ENCODE data around the gene EWSR1.

GRCh38 chr22:29226351-29226981 lies 41.6 kb upstream of the EWSR1 start:
- TF ChIP-seq TAF1 (IDR thresholded peaks at IDR 0.05; ENCODE audit: low read depth) (no peak), CEBPB (IDR thresholded peaks at IDR 0.05) (no peak), EP300 (IDR thresholded peaks at IDR 0.05; ENCODE audit: borderline replicate concordance) (no peak), CREB1 (IDR thresholded peaks at IDR 0.05; ENCODE audit: low read depth) (no peak), MAX (IDR thresholded peaks at IDR 0.05) (no peak), USF1 (IDR thresholded peaks at IDR 0.05) (no peak), ZBTB7A (IDR thresholded peaks at IDR 0.05; ENCODE audit: low read depth) (no peak), RAD21 (IDR thresholded peaks at IDR 0.05; ENCODE audit: low read depth) (no peak), EGR1 (IDR thresholded peaks at IDR 0.05) (no peak), NFIC (IDR thresholded peaks at IDR 0.05) (no peak)
- TF ChIP-seq, protein P1, sequence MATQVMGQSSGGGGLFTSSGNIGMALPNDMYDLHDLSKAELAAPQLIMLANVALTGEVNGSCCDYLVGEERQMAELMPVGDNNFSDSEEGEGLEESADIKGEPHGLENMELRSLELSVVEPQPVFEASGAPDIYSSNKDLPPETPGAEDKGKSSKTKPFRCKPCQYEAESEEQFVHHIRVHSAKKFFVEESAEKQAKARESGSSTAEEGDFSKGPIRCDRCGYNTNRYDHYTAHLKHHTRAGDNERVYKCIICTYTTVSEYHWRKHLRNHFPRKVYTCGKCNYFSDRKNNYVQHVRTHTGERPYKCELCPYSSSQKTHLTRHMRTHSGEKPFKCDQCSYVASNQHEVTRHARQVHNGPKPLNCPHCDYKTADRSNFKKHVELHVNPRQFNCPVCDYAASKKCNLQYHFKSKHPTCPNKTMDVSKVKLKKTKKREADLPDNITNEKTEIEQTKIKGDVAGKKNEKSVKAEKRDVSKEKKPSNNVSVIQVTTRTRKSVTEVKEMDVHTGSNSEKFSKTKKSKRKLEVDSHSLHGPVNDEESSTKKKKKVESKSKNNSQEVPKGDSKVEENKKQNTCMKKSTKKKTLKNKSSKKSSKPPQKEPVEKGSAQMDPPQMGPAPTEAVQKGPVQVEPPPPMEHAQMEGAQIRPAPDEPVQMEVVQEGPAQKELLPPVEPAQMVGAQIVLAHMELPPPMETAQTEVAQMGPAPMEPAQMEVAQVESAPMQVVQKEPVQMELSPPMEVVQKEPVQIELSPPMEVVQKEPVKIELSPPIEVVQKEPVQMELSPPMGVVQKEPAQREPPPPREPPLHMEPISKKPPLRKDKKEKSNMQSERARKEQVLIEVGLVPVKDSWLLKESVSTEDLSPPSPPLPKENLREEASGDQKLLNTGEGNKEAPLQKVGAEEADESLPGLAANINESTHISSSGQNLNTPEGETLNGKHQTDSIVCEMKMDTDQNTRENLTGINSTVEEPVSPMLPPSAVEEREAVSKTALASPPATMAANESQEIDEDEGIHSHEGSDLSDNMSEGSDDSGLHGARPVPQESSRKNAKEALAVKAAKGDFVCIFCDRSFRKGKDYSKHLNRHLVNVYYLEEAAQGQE (IDR thresholded peaks at IDR 0.05; ENCODE audit: low read depth), result no peak
